ENCODE measurements around the gene RBMS3. TPM values are rescaled to one million over a fixed set of nuclear protein-coding genes. Genes with fewer than 3 reads are reported as not detected.

Gene RBMS3
- total and polyA plus RNA-seq, 2 of the 8 experiments (the other 6 are each of a cell fraction or from before 2014, with no cell fraction given), result 3.7 to 6.9 TPM

- H3K23me2 ChIP-seq (ENCODE audit: low read depth, low read length), result no peaks in the 10 kb centered on the region
- no peaks in the 10 kb centered on the region for H3K4me1 ChIP-seq (replicated peaks in 1 of 4; ENCODE audit: control insufficient read depth in 3 of 4, insufficient read depth in 4 of 4, low read length in 3 of 4)
- no peaks in the 10 kb centered on the region for H3K36me3 ChIP-seq (ENCODE audit: control insufficient read depth in 2 of 4, insufficient read depth in 4 of 4, low read length in 3 of 4)
- H3K4ac ChIP-seq (replicated peaks; ENCODE audit: insufficient read length, low read depth, low read length), result no peak overlapping the region
- H4K5ac ChIP-seq (ENCODE audit: insufficient read length, low read depth, low read length), result no peak overlapping the region
- no peak overlapping the region for H3K23ac ChIP-seq (ENCODE audit: insufficient read length)
- no peak for FAIRE-seq
- POLR2A ChIA-PET (ENCODE audit: partially characterized antibody), result no interaction called here
- no peaks in the 10 kb centered on the region for H4K20me1 ChIP-seq (replicated peaks in 1 of 2; ENCODE audit: control insufficient read depth in 1 of 2, insufficient read depth in 2 of 2, low read length in 2 of 2)
- no peaks in the 10 kb centered on the region for H3K27me3 ChIP-seq (replicated peaks in 1 of 4; ENCODE audit: control insufficient read depth in 3 of 4, extremely low read depth in 1 of 4, insufficient read depth in 3 of 4, low read length in 3 of 4)
- TF ChIP-seq NANOG (IDR thresholded peaks at IDR 0.05; ENCODE audit: insufficient read depth, low read depth, low read length, poor library complexity, severe bottlenecking) (no peak), SUZ12 (IDR thresholded peaks at IDR 0.05; ENCODE audit: low read length) (no peak), ATF3 (IDR thresholded peaks at IDR 0.05; ENCODE audit: insufficient read depth, low read depth, low read length) (no peak), CHD1 (IDR thresholded peaks at IDR 0.05; ENCODE audit: low read depth, low read length) (no peak), MAFK (IDR thresholded peaks at IDR 0.05; ENCODE audit: low read depth, low read length) (no peak)
- no peak overlapping the region for H2AFZ ChIP-seq (ENCODE audit: low read length)
- no peaks in the 10 kb centered on the region for H3K79me2 ChIP-seq (ENCODE audit: control insufficient read depth in 1 of 2, insufficient read depth in 2 of 2, low read length in 2 of 2)
- no peak overlapping the region for H4K8ac ChIP-seq (ENCODE audit: extremely low read depth, insufficient read depth, low read length)
- no peak overlapping the region for H2BK15ac ChIP-seq (ENCODE audit: low read length)
- no peak overlapping the region for H3K4me2 ChIP-seq (ENCODE audit: insufficient read depth in 1 of 2, low read depth in 2 of 2, low read length in 2 of 2)
- no peak overlapping the region for H2BK20ac ChIP-seq (ENCODE audit: low read length)
- H3K9me3 ChIP-seq (ENCODE audit: insufficient read depth in 2 of 2, low read depth in 1 of 2, low read length in 1 of 2), result no peaks in the 10 kb centered on the region
- no peak overlapping the region for H4K91ac ChIP-seq (replicated peaks; ENCODE audit: insufficient read length, low read length)
- H2BK5ac ChIP-seq (ENCODE audit: low read depth, low read length), result no peak overlapping the region
- no peak overlapping the region for H2AK5ac ChIP-seq (ENCODE audit: low read depth, low read length)
- WGBS, 2 experiments (ENCODE audit: extremely low coverage in 1 of 2, insufficient coverage in 1 of 2, insufficient read length in 1 of 2, insufficient replicate concordance in 2 of 2, low coverage in 1 of 2, low lambda C conversion rate in 2 of 2, missing lambda C conversion rate in 1 of 2), result 94% methylated on average over 1 of the region's 1 CpG; no CpG with 5 or more reads in 1 of the 2 experiments
- H3K27ac ChIP-seq (ENCODE audit: low read depth, low read length), result no peak overlapping the region
- H3K4me3 ChIP-seq (ENCODE audit: extremely low read depth in 1 of 4, insufficient read depth in 2 of 4, low read depth in 3 of 4, low read length in 4 of 4), result no peak overlapping the region
- no peak overlapping the region for H3K56ac ChIP-seq (replicated peaks; ENCODE audit: insufficient read length, low read depth, low read length)
- DNase-seq (ENCODE audit: low read depth in 1 of 2, low spot score in 2 of 2), result no peak
- CTCF ChIA-PET (ENCODE audit: partially characterized antibody), result interaction anchor here (0.5 to 1.1 kb wide), 2 partner anchors 125 to 1367 kb away, joined by 3 read pairs; no protein-coding TSS in a partner anchor
- H3K18ac ChIP-seq (ENCODE audit: extremely low read depth, low read length), result no peak overlapping the region
- no peaks in the 10 kb centered on the region for H3K79me1 ChIP-seq (ENCODE audit: low read depth, low read length)
- H3K9ac ChIP-seq (replicated peaks in 1 of 4; ENCODE audit: extremely low read depth in 1 of 4, low read depth in 3 of 4, low read length in 3 of 4), result no peak overlapping the region
- H3K14ac ChIP-seq (ENCODE audit: insufficient read length), result no peak overlapping the region
- no peak overlapping the region for H2BK120ac ChIP-seq (replicated peaks; ENCODE audit: low read depth, low read length)
- H2BK12ac ChIP-seq (ENCODE audit: low read depth, low read length), result no peak overlapping the region
Measured at GRCh38 chr3:29313981-29314726, 33.3 kb downstream of the RBMS3 start.
